ENCODE measurements around the gene SFMBT1. TPM values are rescaled to one million over a fixed set of nuclear protein-coding genes. Genes with fewer than 3 reads are reported as not detected.

SFMBT1 gene
- total and polyA plus RNA-seq, 2 experiments from 2014 or later = 3.4 to 6.1 TPM

- Histone ChIP-seq H3K4me1 (ENCODE audit: low read depth) (peaks cover 6% of the 10 kb centered on the region), H3K36me3 (no peaks in the 10 kb centered on the region), H3K27me3 (peaks cover 4% of the 10 kb centered on the region), H3K4me3 (no peak overlapping the region), H3K9me3 (ENCODE audit: low read depth) (no peaks in the 10 kb centered on the region), H3K27ac (no peak overlapping the region)
- DNase-seq (ENCODE audit: low read depth in 1 of 2, low spot score in 1 of 2) = no peak
- TF ChIP-seq CTCF (IDR thresholded peaks at IDR 0.05; ENCODE audit: low read depth, low read length) = no peak
Observed at GRCh38 chr3:52893723-52894122, 152.2 kb downstream of the SFMBT1 start.

DNA sequence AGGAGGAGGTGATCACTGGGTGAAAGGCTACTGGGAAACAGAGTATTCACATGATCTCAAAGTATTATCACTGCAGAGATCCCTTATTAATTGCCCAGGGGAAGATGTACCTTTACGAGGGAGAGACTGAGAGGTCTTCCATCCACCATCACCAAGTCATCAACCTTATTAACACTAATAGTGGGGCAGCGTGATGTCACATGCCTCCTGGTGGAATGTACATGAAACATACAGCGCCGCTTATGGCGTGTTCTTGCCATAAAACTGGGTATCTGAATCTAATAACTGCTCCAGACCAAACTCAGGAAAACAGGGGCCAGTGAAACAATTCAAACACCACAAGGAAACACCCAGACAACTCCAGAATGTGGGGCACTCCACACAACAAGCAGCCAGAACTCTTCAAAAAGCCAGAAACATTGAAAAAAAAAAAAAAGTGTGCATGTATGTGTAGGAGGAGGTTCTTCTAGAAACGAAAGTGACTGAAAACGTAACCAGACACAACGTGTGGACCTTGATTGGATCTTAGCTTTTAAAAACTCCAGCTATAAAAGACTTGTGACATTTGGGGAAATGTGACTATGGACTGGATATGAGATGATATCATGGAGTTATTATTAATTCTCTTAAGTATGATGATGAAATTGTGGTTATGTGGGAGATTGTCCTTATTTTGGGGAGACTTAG, 153.1 kb downstream of the SFMBT1 start:
- H3K4me1 ChIP-seq (ENCODE audit: low read depth) = peaks cover 6% of the 10 kb centered on the region
- no peak overlapping the region for H3K4me3 ChIP-seq
- H3K9me3 ChIP-seq (ENCODE audit: low read depth) = no peaks in the 10 kb centered on the region
- no peaks in the 10 kb centered on the region for H3K36me3 ChIP-seq
- peaks cover 4% of the 10 kb centered on the region for H3K27me3 ChIP-seq
- no peak overlapping the region for H3K27ac ChIP-seq
- TF ChIP-seq CTCF (IDR thresholded peaks at IDR 0.05; ENCODE audit: low read depth, low read length) = peak; percentile 7
- DNase-seq (ENCODE audit: low read depth in 1 of 2, low spot score in 1 of 2) = peak in 1 of 2 donors; percentile 46

- Histone ChIP-seq H3K27ac (no peak overlapping the region), H3K4me1 (ENCODE audit: low read depth) (peaks cover 6% of the 10 kb centered on the region), H3K9me3 (ENCODE audit: low read depth) (no peaks in the 10 kb centered on the region), H3K36me3 (no peaks in the 10 kb centered on the region), H3K27me3 (peaks cover 4% of the 10 kb centered on the region), H3K4me3 (no peak overlapping the region)
- DNase-seq (ENCODE audit: low read depth in 1 of 2, low spot score in 1 of 2) = no peak
- no peak for TF ChIP-seq CTCF (IDR thresholded peaks at IDR 0.05; ENCODE audit: low read depth, low read length)
Observed at GRCh38 chr3:52892290-52892624, 153.6 kb downstream of the SFMBT1 start.

DNA sequence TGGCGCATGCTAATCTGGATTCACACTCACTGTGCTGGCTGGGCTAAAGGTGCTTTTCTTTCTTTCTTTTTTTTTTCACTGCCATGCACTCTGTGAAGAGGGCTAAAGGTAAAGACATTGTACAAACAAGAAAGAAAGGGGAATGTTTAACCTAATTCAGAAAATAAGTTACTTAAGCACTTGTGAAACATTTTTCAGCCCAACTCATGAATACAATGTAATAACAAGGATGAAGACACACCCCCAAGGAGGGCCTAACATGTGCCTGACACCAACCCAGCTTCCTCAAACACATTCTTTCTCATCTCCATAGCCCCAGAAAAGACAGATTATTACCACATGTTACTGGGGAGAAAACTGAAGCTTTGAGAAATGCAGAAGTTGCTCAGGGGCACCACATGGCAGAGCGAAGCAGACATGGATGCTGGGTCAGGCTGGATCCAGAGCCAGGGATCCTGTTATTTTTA, 154.2 kb downstream of the SFMBT1 start:
- H3K36me3 ChIP-seq = no peaks in the 10 kb centered on the region
- TF ChIP-seq CTCF (IDR thresholded peaks at IDR 0.05; ENCODE audit: low read depth, low read length) = no peak
- peaks cover 4% of the 10 kb centered on the region for H3K27me3 ChIP-seq
- no peak overlapping the region for H3K27ac ChIP-seq
- DNase-seq (ENCODE audit: low read depth in 1 of 2, low spot score in 1 of 2) = peak in 1 of 2 donors; percentile 53
- no peak overlapping the region for H3K4me3 ChIP-seq
- H3K9me3 ChIP-seq (ENCODE audit: low read depth) = no peaks in the 10 kb centered on the region
- H3K4me1 ChIP-seq (ENCODE audit: low read depth) = peaks cover 5% of the 10 kb centered on the region

DNA sequence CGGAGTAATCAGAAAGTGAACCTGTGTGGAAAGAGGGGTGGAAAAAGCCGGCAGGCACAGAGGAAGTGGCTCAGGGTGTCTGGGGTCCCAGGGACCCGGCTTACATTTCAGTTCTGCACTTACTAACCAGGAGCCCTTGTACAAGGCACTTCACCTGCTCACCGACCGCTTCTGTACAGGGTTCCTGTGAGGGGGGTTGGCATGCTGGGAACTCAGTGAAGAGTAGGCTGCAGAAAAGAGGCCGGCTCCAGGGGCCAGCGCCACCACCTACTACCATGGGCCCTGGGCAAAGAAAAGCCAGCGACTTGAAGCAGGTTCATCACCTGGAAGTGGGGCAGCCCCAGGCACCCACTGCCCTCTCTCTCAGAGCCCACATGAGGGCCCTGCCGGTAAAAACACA, 154.7 kb downstream of the SFMBT1 start:
- no peak for TF ChIP-seq CTCF (IDR thresholded peaks at IDR 0.05; ENCODE audit: low read depth, low read length)
- H3K4me1 ChIP-seq (ENCODE audit: low read depth) = peaks cover under 1% of the 10 kb centered on the region
- no peaks in the 10 kb centered on the region for H3K36me3 ChIP-seq
- DNase-seq (ENCODE audit: low read depth in 1 of 2, low spot score in 1 of 2) = no peak
- H3K4me3 ChIP-seq = no peak overlapping the region
- H3K27me3 ChIP-seq = peaks cover 2% of the 10 kb centered on the region
- no peaks in the 10 kb centered on the region for H3K9me3 ChIP-seq (ENCODE audit: low read depth)
- no peak overlapping the region for H3K27ac ChIP-seq

All from cardiac muscle cell (in vitro differentiated cells and primary cell).